GM13977 (cell line): Measurements from ENCODE around the gene TAF4.

Experiments
- DNase-seq: peaks from one replicate; pipeline ENCODE4 v3.0.0; 2012; ENCODE audit warnings: low spot score
- in situ Hi-C: fragments of 300-500 bp; cut with MboI; formaldehyde crosslinking; loops from one replicate; pipeline ENCODE4 v1.12.0; 2022; ENCODE audit warnings: low sequenced_read_pairs, low pct_unique_long_range_greater_than_20kb, mixed read lengths, inconsistent platforms; ENCODE audit not compliant: unreplicated experiment
- TF ChIP-seq, protein P1 (sequence below): IDR thresholded peaks from 2 replicates; pipeline ENCODE4 v1.5.1; 2012; ENCODE audit warnings: mild to moderate bottlenecking, control low read depth; ENCODE audit not compliant: insufficient read depth; ENCODE audit errors: extremely low read depth, missing control alignments

TAF4 gene

DNA sequence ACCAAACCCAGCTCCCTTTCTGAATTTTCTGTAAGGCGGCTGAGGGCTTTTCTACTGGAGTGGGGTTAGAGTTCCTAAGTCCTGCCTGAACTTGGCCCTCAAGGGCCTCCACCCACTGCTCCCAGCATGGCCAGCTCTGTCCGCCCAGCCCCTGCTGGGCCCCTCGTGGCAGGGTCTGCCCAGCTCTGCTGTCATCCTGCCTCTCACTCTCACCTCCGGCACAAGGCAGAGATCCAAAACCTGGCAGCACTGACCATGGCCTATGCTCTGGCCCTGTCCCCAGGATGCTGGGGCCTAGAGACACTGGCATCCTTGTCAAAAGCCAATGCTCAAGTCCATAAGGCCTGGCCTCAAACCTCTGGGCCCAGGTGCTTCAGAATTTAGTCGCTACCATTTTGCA lies 61.1 kb downstream of the TAF4 start:
- TF ChIP-seq, protein P1, sequence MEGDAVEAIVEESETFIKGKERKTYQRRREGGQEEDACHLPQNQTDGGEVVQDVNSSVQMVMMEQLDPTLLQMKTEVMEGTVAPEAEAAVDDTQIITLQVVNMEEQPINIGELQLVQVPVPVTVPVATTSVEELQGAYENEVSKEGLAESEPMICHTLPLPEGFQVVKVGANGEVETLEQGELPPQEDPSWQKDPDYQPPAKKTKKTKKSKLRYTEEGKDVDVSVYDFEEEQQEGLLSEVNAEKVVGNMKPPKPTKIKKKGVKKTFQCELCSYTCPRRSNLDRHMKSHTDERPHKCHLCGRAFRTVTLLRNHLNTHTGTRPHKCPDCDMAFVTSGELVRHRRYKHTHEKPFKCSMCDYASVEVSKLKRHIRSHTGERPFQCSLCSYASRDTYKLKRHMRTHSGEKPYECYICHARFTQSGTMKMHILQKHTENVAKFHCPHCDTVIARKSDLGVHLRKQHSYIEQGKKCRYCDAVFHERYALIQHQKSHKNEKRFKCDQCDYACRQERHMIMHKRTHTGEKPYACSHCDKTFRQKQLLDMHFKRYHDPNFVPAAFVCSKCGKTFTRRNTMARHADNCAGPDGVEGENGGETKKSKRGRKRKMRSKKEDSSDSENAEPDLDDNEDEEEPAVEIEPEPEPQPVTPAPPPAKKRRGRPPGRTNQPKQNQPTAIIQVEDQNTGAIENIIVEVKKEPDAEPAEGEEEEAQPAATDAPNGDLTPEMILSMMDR = no peak
- no peak for DNase-seq
- in situ Hi-C loops = no loop called here

DNA sequence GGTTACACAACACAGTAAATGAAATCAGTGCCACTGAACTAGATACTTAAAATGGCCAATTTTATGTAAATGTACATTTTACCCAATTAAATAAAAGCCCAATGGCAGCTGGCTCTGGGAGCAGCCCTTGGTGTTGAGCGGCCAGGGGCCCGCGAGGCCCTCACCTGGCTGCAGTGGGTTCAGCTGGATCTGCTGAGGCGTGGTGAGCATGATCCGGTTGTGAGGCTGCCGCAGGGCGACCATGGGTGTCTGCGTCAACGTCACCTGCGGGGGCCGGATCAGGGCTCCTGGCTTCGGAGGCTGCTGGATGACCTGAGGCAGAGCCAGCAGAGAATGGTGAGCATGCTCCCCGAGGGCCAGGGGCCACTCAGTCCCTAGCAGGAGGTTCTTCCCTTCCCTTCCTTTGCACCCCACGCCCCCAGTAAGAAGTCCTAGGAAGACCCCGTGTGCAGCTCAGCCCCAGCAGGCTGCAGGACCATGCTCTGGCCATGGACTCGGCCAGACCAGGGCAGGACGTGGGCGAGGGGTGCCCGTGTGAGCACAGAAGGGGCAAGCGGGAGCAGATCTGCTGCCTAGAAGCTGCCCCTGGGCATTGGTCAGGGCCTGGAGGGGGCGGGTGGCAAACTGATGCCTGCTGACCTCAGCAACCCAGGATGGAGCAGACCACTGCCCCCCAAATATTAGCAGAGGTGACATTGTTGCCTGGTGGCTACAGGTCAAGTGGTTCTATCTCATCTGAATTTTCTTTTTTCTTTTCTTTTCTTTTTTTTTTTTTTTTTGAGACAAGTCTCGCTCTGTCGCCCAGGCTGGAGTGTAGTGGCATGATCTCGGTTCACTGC lies 61.9 kb downstream of the TAF4 start:
- TF ChIP-seq, protein P1 = no peak
- in situ Hi-C loops = no loop called here

DNA sequence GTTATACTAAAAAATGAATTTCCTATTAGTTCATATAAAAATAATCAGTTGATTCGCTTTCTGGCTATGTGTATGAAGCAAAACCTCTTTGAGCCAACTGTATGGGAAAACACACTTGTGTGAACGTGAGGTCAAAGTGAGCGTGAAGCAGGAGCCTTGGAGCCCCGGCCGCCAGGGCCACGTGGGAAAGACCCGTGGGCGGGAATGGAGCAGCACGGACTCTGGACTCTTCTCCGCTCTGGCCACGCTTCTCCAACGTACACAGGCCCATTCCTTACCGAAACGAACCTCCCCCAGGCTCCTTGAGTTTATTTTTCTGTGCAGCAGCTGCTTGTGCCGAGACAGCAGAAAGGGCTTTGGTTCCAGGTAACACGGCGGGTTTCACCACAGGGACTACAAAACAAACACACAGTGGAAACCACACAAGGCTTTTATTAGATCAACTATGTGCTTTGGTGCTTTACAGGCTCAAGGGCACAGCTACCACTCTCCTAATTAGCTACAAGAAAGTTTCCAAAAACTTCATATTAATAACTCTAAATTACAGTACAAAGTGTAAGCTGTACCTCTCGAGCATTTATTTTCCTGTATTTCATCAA lies 62.7 kb downstream of the TAF4 start:
- no peak for DNase-seq
- in situ Hi-C loops = no loop called here
- TF ChIP-seq, protein P1 = no peak

More for the DNA sequence above, 61.9 kb downstream of the TAF4 start:
- DNase-seq = no peak

DNA sequence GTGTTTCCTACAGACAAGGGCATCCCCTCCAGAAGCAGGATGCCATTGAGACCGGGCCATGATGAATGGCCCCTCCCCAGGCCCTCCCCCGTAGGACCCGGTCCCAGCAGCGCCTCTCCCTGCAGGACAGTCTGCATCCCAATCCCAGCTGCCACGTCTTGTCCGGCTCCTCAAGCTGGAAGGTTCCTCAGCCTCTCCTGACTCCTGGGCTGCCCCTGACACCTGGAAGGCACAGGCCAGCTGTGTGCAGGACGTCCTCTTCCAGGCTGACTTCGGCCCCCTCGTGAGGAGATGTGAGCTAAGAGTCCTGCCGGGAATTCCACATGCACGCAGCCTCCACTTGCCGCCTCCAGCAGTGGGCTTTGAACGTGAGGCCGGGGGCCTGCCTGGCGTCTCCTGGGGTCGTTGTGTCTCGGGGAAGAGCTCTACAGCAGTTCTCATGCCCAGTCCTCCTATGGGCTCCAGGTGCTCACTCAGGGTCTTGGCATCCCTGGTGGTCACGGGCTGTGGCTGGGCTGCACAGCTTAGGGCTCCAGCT lies 64.4 kb downstream of the TAF4 start:
- in situ Hi-C loops = no loop called here
- TF ChIP-seq, protein P1 = no peak
- DNase-seq = no peak

DNA sequence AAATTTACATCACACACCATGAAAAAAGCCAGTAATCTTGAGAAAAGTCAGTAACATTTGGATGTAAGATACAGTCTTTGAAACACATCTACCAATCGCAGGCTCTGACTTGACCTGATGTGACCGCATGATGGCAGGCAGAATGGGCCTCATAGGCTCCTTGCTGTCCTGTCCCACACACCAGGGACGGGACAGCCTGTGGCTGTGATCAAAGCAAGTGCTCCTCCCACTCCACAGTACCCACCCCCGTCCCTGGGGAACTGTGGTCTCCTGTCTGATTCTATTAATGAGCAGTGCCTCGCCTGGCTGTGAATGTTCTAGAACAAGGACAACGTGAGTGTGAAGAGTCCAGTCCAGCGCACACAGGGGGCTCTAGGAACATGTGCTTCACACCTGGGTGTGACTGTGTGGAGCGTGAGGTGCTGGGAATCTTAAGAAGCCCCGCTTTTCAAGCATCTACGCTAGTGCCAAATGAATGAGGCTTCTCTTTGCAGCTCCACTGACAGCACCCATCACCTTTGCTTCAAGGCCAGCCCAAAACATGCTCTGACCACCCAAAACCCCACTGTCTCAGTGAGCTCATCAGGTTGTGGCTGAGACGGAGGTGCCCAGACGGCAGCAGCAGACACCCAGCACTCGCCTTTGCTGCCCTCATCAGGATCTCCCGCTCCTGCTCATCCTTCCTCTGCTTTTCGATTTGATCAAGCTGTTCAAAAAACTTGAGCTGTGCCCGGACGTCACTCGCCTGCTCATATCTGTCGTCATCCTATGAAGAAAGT lies 67.1 kb downstream of the TAF4 start:
- DNase-seq = no peak
- TF ChIP-seq, protein P1 = no peak
- in situ Hi-C loops = no loop called here

DNA sequence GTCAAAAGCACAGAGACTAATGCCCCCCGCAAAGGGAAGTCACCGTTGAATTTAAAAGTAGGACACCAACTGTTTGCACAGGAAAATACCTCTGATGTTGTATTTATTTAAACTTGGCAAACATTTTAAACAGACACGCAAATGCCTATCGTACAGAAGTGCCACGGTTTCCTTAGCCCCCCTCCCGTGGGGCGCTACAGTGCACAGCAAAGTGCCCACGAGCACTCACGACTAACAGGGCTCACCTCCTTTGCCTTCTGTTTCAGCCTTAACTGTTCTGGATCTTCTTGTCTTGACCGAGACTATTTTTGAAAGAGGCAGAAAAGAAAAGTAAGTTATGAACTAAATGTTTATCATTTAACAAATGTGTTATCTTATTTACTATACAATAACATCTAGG lies 67.8 kb downstream of the TAF4 start:
- in situ Hi-C loops = no loop called here
- TF ChIP-seq, protein P1 = no peak
- DNase-seq = no peak
